Measurements from ENCODE around the gene LY6G5C. TPM values are rescaled to one million over a fixed set of nuclear protein-coding genes. Genes with fewer than 3 reads are reported as not detected.

LY6G5C gene, protein sequence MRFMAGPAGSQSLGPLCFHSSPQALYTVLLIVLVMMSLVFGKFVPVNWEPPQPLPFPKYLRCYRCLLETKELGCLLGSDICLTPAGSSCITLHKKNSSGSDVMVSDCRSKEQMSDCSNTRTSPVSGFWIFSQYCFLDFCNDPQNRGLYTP
- total RNA-seq = not detected

GRCh38 chr6:31680226-31681134 is at the start of gene LY6G5C:
TSS of gene LY6G5C (minus strand) at chr6:31681067. CDS start at chr6:31680373, 694 bp downstream.
- TF ChIP-seq CTCF (IDR thresholded peaks at IDR 0.05) (peak; percentile 47 to 88 (median 82)), POLR2A (IDR thresholded peaks at IDR 0.05) (peak in 1 of 2 donors; percentile 17)
- peak within 1 kb of the TSS; percentile 41 to 69 (median 60) for H3K4me3 ChIP-seq
- H3K9me3 ChIP-seq = no peaks in the 10 kb centered on the region
- H3K27me3 ChIP-seq = no peaks in the 10 kb centered on the region
- H3K4me1 ChIP-seq = peaks cover 0 to 25% (median 3%) of the 10 kb centered on the region in 4 donors
- H3K36me3 ChIP-seq = no peaks in the 10 kb centered on the region
- peak within 1 kb of the TSS; percentile 59 to 77 (median 69) for H3K27ac ChIP-seq
- DNase-seq = peak; percentile 78 to 92 (median 83)

DNA sequence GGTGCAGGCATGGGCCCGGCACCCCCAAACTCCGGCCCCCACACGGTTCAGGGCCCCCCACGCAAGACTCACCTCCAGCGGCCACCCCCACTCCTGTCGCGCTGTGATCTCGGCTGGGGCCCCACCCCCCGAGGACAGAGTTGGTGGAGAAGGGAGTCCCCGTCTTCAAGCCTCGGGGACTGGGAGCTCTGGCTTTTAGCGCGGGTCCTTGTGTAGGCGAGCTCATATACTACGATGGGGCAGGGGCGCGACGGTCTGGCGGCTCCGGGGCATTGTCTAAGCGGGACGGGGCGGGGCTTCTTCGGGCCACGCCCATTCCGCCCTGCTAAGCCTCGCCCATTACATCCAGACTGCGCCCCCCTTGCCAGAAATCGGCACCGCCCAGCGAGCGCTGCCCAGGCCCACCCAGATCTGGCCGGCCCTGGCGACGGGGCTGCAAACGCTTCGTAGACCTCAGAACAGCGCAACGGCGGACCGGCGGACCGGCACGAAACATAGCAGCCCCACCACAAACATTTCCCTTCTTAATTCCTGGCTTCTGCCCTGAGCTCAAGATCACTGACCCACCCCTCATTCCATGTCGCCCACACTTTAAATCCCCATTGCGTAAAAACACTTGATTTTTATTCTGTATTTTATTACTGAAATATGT is 49.2 kb upstream of the LY6G5C start:
- Histone ChIP-seq H3K4me1 (peaks cover 3 to 61% (median 19%) of the 10 kb centered on the region in 4 donors), H3K9me3 (no peaks in the 10 kb centered on the region), H3K4me3 (peak overlapping the region; percentile 66 to 86 (median 71)), H3K27ac (peak overlapping the region; percentile 89 to 96 (median 94)), H3K27me3 (no peaks in the 10 kb centered on the region), H3K36me3 (peaks cover 0 to 54% (median 0%) of the 10 kb centered on the region in 3 donors)
- peak; percentile 88 to 94 (median 88) for DNase-seq
- TF ChIP-seq CTCF (IDR thresholded peaks at IDR 0.05) (no peak), POLR2A (IDR thresholded peaks at IDR 0.05) (no peak)

DNA sequence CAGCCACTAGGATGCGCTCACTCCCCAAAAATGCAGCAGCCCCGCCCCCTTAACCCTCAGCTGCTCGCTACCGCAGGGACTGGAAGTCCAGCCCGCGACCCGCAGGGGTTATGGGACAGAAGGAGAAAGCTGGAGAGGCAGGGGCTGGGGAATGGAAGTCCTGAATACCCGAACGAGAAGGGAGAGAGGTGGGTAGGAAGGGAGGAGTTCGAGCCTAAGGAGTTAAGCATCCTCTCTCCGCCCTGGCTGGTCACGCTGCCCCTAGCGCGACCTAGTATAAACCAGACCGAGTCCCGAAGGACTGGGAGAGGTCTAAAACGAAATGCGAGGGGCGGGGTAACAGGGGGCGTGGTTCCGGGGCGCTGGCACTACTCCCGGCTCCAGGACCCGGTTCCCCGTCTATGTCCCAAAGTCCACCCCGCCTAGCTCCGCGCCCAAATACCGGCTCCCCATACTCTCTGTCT is 48.7 kb upstream of the LY6G5C start:
- Histone ChIP-seq H3K9me3 (no peaks in the 10 kb centered on the region), H3K4me1 (peaks cover 3 to 58% (median 18%) of the 10 kb centered on the region in 4 donors), H3K27ac (peak overlapping the region; percentile 89 to 96 (median 94)), H3K4me3 (peak overlapping the region; percentile 66 to 86 (median 71)), H3K36me3 (peaks cover 0 to 54% (median 0%) of the 10 kb centered on the region in 3 donors), H3K27me3 (no peaks in the 10 kb centered on the region)
- peak; percentile 87 to 96 (median 95) for DNase-seq
- TF ChIP-seq POLR2A (IDR thresholded peaks at IDR 0.05) = peak; percentile 30 to 74
- TF ChIP-seq CTCF (IDR thresholded peaks at IDR 0.05) = peak in 3 of 6 experiments; percentile 59 to 84 (median 72)

GRCh38 chr6:31728767-31729514 is 48.1 kb upstream of the LY6G5C start, which contains the start of gene DDAH2:
TSS of gene DDAH2 (minus strand) at chr6:31729299. CDS start at chr6:31729161, 138 bp downstream.
- Histone ChIP-seq H3K9me3 (no peaks in the 10 kb centered on the region), H3K27ac (peak within 1 kb of the TSS; percentile 89 to 96 (median 94)), H3K4me3 (peak within 1 kb of the TSS; percentile 66 to 86 (median 71)), H3K36me3 (peaks cover 0 to 51% (median 0%) of the 10 kb centered on the region in 3 donors), H3K4me1 (peaks cover 0 to 52% (median 13%) of the 10 kb centered on the region in 4 donors), H3K27me3 (no peaks in the 10 kb centered on the region)
- no peak for TF ChIP-seq POLR2A (IDR thresholded peaks at IDR 0.05)
- peak in 3 of 6 experiments; percentile 74 to 76 (median 75) for TF ChIP-seq CTCF (IDR thresholded peaks at IDR 0.05)
- DNase-seq = no peak
